HG03460 (cell line): ENCODE measurements around the gene MRPL39.

ENCODE experiments used
- ATAC-seq: cut with Tn5 transposase; IDR thresholded peaks from one replicate; pipeline ENCODE4 v1.9.1; 2021; ENCODE audit not compliant: unreplicated experiment

MRPL39 gene

DNA sequence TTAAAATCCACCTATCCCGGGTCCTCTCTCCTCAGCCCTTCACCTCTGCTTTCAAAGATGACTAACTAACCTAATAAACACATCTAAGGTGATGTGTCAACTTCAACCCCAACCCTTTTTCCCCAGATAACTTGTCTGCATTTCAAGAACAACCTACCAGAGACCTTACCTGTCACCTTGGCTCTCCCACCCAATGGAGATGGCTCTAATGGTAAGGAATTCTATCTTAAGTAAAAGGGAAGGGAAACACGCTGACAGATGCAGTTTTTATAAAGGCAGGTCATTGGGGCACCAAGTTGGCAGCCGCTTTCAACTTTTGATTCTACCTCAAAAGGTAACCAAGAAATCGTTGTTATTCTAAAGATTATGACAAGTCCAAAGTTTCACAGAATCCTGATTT lies 37.6 kb downstream of the MRPL39 start:
- no peak for ATAC-seq

DNA sequence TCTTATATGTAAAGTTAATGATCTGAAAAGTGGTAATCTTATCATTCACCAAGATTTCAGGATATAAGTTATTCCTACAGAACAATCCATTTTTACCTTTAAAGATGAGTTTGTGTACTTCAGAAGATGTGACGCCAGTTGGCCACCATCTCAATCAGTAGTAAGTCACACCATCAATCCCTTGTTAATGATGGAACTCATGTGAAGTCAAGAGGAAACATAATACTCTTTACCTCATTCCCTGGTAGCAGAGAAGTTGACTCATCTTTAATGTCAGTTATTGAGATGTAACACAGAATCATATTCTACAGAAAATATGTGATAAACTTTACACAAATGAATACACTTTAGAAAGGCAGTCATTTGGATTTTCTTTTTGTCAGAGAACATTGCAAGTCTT lies 38.2 kb downstream of the MRPL39 start:
- no peak for ATAC-seq

GRCh38 chr21:25568246-25568645 lies 39.0 kb downstream of the MRPL39 start:
- ATAC-seq: no peak

DNA sequence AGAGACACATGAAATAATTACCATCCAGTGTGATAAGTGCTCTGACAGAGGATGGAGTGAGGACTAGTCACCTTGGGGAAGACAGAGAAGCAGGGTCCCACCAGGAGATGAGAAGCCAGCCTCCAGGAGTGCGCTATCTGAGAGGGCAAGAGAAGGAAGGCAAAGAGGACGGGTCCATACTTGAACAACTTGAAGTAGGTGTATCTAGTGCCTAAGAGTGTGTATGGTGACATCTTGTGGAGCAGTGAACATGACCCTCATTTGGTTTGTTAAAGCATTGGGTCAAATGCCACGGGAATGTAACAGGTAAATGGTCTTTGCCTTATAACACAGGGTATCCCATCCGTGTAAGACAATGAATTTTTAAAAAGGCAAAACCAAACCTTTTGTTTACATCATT lies 39.8 kb downstream of the MRPL39 start:
- ATAC-seq: no peak

GRCh38 chr21:25566645-25567044 lies 40.6 kb downstream of the MRPL39 start:
- no peak for ATAC-seq

DNA sequence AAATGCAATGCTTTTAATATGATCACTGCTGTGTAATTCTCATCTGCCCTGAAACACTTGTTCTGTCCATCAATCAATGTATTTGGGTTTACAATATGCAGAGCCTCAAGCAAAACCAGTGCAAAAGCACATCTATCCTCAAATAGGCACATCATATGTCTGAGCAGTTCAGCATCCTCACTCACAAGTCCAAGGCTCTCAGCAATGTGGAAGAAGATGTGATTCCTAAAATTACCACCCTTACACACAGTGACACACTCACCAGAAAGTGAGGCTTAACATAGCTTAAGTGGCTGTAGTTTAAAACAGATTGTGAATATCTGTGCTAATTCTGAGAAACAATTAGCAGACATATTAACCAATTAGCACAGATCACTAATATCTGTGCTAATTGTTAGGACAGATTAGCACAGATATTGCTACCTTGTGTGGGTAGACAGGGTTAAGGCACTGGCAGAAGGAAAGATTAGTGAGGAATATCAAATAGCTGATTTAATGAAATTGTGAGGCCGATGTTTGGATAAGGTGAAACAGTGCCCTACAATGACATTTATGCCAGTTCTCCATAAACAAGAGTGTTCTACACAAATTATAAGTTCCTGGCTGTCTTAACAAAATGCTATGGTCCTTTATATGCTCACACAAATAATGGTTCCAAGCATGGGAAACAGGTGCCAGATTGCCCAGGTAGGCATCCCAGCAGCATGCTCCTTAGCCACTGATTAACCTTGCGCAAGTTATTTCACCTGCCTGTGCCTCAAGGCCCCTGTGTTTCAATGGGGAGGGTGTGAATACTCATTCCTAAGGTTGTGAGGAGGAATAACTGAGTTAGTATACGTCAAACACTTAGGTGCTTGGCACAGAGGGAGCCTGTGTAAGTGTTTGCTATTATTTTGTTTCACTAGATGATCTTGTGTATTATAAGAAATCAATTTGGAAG lies 41.7 kb downstream of the MRPL39 start:
- ATAC-seq: no peak

- no peak for ATAC-seq
These were observed 42.8 kb downstream of the MRPL39 start for GRCh38 chr21:25564349-25564948.

GRCh38 chr21:25563361-25564116 lies 43.7 kb downstream of the MRPL39 start:
- ATAC-seq: peak; percentile 22

- ATAC-seq: no peak
These were observed 44.6 kb downstream of the MRPL39 start for GRCh38 chr21:25562660-25563059.

DNA sequence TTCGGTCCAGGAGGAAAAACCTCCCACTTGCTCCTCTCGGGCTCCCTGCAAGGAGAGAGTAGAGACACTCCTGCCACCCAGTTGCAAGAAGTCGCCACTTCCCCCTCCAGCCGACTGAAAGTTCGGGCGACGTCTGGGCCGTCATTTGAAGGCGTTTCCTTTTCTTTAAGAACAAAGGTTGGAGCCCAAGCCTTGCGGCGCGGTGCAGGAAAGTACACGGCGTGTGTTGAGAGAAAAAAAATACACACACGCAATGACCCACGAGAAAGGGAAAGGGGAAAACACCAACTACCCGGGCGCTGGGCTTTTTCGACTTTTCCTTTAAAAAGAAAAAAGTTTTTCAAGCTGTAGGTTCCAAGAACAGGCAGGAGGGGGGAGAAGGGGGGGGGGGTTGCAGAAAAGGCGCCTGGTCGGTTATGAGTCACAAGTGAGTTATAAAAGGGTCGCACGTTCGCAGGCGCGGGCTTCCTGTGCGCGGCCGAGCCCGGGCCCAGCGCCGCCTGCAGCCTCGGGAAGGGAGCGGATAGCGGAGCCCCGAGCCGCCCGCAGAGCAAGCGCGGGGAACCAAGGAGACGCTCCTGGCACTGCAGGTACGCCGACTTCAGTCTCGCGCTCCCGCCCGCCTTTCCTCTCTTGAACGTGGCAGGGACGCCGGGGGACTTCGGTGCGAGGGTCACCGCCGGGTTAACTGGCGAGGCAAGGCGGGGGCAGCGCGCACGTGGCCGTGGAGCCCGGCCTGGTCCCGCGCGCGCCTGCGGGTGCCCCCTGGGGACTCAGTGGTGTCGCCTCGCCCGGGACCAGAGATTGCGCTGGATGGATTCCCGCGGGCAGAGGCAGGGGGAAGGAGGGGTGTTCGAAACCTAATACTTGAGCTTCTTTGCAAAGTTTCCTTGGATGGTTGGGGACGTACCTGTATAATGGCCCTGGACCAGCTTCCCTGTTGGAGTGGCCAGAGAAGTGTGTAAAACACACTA lies 45.3 kb downstream of the MRPL39 start:
- ATAC-seq: peak; percentile 35

- ATAC-seq: no peak
These were observed 46.4 kb downstream of the MRPL39 start for GRCh38 chr21:25560891-25561290.

- no peak for ATAC-seq
These were observed 47.0 kb downstream of the MRPL39 start for GRCh38 chr21:25560271-25560685.

GRCh38 chr21:25559746-25560145 lies 47.5 kb downstream of the MRPL39 start:
- no peak for ATAC-seq

DNA sequence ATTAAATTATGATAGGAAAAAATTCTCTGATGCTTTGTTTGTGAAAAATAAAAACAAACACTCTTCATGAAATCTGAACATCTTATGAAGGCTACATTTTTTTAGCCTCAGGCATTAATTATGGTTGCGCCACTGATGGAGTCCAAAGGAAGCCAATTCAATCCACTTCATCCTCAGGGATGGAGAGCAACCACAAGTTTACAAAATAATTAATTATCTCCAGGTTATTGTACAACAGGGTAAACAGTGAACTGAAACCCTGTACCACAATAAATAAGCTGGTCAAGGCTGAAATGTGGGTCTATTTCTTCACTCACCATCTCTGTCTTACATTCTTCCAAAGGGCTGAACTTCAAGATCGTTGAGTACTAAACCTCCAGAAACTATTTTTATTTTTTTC lies 49.2 kb downstream of the MRPL39 start:
- no peak for ATAC-seq

GRCh38 chr21:25557180-25557579 lies 50.1 kb downstream of the MRPL39 start:
- ATAC-seq: no peak

DNA sequence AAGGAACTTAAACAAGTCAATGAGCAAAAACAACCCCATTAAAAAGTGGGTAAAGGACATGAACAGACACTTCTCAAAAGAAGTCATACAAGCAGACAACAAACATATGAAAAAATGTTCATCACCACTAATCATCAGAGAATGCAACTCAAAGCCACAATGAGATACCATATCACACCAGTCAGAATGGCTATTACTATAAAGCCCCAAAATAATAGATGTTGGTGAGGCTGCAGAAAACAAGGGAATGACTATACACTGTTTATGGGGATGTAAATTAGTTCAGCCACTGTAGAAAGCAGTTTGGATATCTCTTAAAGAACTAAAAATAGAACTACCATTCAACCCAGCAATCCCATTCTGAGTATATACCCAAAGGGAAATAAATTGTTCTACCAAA lies 51.2 kb downstream of the MRPL39 start:
- no peak for ATAC-seq

DNA sequence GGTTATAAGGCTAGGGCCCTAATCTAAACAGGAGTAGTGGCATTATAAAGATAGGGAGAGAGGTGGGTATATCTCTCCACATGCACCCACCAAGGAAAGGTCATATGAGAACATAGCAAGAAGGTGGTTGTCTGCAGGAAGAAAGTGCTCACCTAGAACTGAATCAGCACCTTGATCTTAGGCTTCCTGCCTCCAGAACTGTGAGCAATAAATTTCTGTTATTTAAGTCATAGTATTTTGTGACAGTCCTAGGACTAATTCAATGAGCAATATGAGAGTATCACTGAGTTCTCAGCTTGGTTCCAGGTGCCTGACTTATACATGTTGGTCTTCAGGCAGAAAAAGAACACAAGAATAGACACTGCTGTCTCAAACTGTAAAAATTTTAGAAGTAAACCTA lies 51.8 kb downstream of the MRPL39 start:
- ATAC-seq: no peak

DNA sequence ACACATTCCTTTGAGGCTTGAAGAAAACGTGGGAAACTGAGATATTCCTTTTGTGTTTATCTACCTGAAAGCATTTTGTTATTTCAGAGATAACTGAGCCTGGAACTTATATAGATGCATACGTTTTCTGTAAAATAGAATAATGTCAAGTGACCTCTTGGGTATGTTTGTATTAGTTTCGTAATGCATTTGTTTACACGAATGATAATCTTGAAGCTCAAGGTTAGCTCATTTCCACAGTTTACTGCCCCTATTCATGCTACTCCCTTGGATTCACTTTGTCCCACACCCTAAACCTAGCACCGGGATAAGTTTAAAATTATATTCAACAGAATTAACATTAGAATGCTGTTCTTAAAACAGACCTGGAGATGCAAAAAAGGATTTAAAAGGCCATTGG lies 54.4 kb downstream of the MRPL39 start:
- no peak for ATAC-seq

DNA sequence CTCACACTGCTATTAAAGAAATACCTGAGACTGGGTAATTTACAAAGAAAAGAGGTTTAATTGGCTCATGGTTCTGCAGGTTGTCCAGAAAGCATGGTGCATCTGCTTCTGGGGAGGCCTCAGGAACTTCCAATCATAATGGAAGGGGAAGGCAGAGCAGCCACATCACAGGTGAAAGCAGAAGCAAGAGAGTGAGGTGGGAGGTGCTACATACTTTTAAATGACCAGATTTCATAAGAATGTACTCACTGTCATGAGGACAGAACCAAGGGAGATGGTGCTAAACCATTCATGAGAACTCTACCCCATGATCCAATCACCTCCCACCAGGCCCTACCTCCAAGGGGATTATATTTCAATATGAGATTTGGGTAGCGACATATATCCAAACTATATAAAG lies 55.7 kb downstream of the MRPL39 start:
- no peak for ATAC-seq

GRCh38 chr21:25550352-25551120 lies 56.7 kb downstream of the MRPL39 start:
- ATAC-seq: no peak
